H1 (cell line): ENCODE data around the gene TPST2.

Experiments
- BACH1 ChIP-seq: IDR thresholded peaks from 2 replicates; pipeline ENCODE4 v1.6.1; 2012; ENCODE audit warnings: low read length, improper control_type of control experiment
- SP1 ChIP-seq: IDR thresholded peaks from 2 replicates; pipeline ENCODE4 v1.6.1; 2011; ENCODE audit warnings: low read depth, low read length

DNA sequence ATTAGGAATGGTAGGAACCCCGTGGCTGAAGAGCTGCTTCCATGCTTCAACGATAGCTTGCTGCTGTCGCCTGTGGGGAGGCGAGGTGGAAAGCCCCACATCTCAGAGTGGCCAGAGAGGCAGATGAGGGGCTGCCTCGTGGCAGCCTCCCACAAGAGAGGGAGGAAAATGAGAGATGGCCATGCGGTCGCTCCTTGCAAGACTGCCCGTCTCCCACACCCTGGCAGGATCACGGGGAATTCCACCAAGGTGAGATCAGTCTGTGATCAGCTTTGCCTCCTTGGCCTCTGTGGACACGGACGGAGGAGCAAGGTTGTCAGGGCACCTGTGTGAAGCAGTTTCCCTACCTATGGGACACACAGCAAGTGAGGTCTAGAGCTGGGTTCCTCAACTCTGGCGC is 34.9 kb upstream of the TPST2 start:
- no peak for TF ChIP-seq BACH1
- no peak for TF ChIP-seq SP1
